Measurements from ENCODE around the gene MBD1. TPM values are rescaled to one million over a fixed set of nuclear protein-coding genes. Genes with fewer than 3 reads are reported as not detected.
"Not testable (repeated sequence)": the region's sequence is repeated elsewhere in the genome, so short reads cannot be mapped to it uniquely, and the experiment has no call there.

Gene MBD1
- total RNA-seq, 1 donor from 2014 or later = 49.9 TPM

- no peak for DNase-seq (ENCODE audit: low read depth, low spot score)
Observed at GRCh38 chr18:50274941-50275340, 6.4 kb downstream of the MBD1 start.

- DNase-seq (ENCODE audit: low read depth, low spot score) = no peak
Observed at GRCh38 chr18:50274044-50274442, 7.3 kb downstream of the MBD1 start.

GRCh38 chr18:50273203-50274043 is 7.9 kb downstream of the MBD1 start:
- no peak for DNase-seq (ENCODE audit: low read depth, low spot score)

GRCh38 chr18:50272568-50272967 is 8.8 kb downstream of the MBD1 start:
- DNase-seq (ENCODE audit: low read depth, low spot score) = no peak

GRCh38 chr18:50268022-50268747 is 13.1 kb downstream of the MBD1 start:
- DNase-seq (ENCODE audit: low read depth, low spot score) = peak; percentile 20

- peak; percentile 54 for DNase-seq (ENCODE audit: low read depth, low spot score)
Observed at GRCh38 chr18:50266248-50266704, 15.0 kb downstream of the MBD1 start, which contains the start of gene CFAP53. TSS of gene CFAP53 (minus strand) at chr18:50266495. CDS start at chr18:50266404, 91 bp downstream.

- no peak for DNase-seq (ENCODE audit: low read depth, low spot score)
Observed at GRCh38 chr18:50262977-50263376, 18.3 kb downstream of the MBD1 start.

GRCh38 chr18:50250935-50251334 is 30.4 kb downstream of the MBD1 start:
- DNase-seq (ENCODE audit: low read depth, low spot score) = no peak

GRCh38 chr18:50249576-50249975 is 31.7 kb downstream of the MBD1 start:
- no peak for DNase-seq (ENCODE audit: low read depth, low spot score)

GRCh38 chr18:50247561-50247960 is 33.8 kb downstream of the MBD1 start:
- no peak for DNase-seq (ENCODE audit: low read depth, low spot score)

- not testable (repeated sequence) for DNase-seq (ENCODE audit: low read depth, low spot score)
Observed at GRCh38 chr18:50241768-50242167, 39.6 kb downstream of the MBD1 start.

GRCh38 chr18:50240080-50240563 is 41.2 kb downstream of the MBD1 start:
- no peak for DNase-seq (ENCODE audit: low read depth, low spot score)

- DNase-seq (ENCODE audit: low read depth, low spot score) = no peak
Observed at GRCh38 chr18:50232419-50232818, 48.9 kb downstream of the MBD1 start.

- DNase-seq (ENCODE audit: low read depth, low spot score) = no peak
Observed at GRCh38 chr18:50231621-50232020, 49.7 kb downstream of the MBD1 start.

GRCh38 chr18:50220249-50220648 is 61.1 kb downstream of the MBD1 start:
- not testable (repeated sequence) for DNase-seq (ENCODE audit: low read depth, low spot score)

Other genes starting within 250 kb of the MBD1 start
- 0.14 and 0.20 TPM in 2 replicates for gene MYO5B, start 86.4 kb downstream of the MBD1 start, total RNA-seq
- gene CFAP53, start 15.0 kb downstream of the MBD1 start, total RNA-seq = 0.13 and 0.18 TPM in 2 replicates
- gene CXXC1, start 6.2 kb upstream of the MBD1 start, total RNA-seq = 40.8 and 52.1 TPM in 2 replicates
- 13.1 and 23.0 TPM in 2 replicates for gene SKA1, start 93.5 kb upstream of the MBD1 start, total RNA-seq